GM15510 (cell line): ENCODE results near the gene FAM234A.

Source experiments
- POLR2A ChIP-seq: IDR thresholded peaks from 3 replicates; pipeline ENCODE4 v1.6.1; 2011; ENCODE audit warnings: borderline replicate concordance; ENCODE audit not compliant: insufficient read length; ENCODE audit errors: extremely low read depth

FAM234A gene

DNA sequence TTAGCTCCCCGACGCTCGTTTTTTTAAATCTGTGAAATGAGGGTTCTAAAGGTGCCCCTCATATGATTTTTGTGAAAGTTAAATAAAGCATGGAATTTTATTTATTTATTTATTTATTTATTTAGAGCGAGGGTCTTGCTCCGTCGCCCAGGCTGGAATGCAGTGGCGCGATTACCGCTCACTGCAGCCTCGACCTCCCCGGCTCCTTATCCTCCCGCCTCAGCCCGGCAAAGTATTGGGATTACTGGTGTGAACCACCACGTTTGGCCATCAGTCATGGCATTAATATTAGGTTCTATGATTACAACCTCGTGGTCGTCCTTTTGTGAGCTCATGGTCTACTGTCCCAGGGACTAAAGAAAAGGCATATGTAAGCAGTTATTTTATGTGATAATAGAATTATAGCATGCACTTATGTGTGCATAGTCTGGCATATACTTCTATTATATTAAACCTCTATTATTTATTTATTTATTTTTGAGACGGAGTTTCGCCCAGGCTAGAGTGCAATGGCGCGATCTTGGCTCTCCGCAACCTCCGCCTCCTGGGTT lies 4.8 kb upstream of the FAM234A start:
- no peak for TF ChIP-seq POLR2A

DNA sequence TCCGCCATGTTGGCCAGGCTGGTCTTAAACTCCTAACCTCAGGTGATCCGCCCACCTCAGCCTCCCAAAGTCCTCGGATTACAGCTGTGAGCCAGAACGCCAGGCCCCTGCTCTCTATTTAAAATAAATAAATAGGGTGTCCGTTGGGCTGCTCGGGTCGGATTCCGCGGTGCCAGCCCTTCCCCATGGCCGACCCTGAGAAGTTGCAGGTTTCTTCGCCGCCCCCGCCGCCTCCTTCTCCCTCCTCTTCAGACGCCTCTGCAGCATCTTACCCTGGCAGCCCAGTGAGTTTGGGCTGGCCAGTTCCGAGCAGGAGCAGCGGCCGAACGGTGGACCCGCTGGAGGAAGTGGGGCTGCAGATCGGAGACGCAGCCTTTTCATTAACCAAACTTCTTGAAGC lies 3.7 kb upstream of the FAM234A start:
- TF ChIP-seq POLR2A: no peak

DNA sequence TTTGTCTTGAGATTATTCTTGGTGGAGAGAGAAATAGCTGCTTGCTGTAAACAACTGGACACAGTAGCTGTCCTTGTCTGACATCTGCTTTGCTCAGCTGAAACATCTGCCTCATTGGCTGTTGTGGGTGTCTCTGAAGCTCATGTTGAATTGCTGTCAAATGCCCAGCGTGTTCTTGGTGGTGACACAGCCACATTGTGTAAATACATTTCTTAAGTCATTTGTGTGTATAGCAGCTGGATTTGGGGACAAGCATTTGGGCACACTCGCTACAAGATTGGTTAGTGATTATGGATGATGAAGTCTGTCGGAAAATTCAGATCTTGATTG lies 5.3 kb downstream of the FAM234A start:
- no peak for TF ChIP-seq POLR2A

DNA sequence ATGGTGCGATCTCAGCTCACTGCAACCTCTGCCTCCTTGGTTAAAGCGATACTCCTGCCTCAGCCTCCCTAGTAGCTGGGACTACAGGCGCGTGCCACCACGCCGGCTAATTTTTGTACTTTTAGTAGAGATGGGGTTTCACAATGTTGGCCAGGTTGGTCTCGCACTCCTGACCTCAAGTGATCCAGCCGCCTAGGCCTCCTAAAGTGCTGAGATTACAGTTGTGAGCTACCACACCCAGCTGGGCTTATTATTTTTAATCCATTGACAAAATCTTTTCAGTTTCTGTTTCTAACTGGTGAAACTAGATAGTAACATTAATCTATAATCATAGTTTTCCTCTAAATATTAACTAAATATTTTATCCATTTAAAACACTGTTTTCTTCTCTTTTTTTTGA lies 5.9 kb downstream of the FAM234A start:
- TF ChIP-seq POLR2A: no peak

DNA sequence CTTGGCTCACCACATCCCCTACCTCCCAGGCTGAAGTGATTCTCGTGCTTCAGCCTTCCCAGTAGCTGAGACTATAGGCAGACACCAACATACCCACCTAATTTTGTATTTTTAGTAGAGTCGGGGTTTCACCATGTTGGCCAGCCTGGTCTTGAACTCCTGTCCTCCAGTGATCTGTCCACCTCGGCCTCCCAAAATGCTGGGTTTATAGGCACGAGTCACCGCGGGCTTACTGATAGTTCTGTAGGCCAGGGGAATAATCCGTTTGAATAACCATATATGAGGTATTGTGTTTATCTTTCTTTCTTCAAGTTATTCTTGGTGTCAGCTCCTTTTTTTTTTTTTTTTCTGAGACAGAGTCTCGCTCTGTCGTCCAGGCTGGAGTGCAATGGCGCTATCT lies 7.7 kb downstream of the FAM234A start:
- no peak for TF ChIP-seq POLR2A

DNA sequence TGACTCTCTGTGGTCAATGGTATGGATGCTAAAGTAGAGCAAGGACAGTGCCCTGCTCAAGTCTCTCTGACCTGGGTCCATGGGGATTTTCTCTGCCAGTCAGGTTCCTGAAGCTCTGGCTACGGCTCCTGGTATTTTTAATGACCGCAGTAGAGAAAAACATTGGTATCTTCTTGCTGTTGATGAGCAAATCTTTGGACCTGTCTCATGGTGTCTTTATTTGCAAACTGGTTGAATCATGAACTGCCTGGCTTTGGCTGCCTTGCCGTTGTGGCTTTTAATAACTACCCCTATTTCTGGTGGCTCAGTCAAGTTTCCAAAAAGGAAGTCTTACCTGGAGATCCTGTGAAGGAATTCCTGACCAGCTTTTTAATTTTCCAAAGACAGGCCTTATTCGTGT lies 8.7 kb downstream of the FAM234A start:
- no peak for TF ChIP-seq POLR2A

DNA sequence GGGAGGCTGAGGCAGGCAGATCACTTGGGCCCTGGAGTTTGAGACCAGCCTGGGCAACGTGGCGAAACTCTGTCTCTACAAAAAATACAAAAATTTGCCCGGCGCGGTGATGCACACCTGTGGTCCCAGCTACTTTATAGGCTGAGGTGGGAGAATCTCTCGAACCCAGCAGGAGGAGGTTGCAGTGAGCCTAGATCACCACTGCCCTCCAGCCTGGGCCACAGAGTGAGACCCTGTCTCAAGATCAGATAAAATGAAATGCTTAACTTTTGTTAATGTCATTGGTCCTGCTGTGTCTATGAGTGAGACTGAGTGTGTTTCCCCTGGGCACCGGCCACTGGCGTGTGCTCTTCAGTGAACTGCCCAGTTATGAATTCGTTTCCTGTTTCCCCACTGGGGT lies 10.5 kb downstream of the FAM234A start:
- no peak for TF ChIP-seq POLR2A

DNA sequence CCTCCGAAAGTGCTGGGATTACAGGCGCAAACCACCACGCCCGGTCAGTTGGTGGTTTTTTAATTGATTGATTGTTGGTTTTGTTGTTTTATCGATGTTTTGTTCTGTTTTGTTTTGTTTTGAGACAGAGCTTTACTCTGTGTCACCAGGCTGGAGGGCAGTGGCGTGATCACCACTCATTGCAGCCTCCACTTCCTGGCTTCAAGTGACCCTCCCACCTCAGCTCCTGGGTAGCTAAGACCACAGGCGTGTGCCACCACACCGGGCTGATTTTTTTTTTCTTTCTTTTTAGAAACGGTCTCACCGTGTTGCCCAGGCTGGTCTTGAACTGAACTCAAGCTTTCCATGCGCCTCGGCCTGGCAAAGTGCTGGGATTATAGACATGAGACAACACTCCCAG lies 12.4 kb downstream of the FAM234A start:
- TF ChIP-seq POLR2A: no peak

DNA sequence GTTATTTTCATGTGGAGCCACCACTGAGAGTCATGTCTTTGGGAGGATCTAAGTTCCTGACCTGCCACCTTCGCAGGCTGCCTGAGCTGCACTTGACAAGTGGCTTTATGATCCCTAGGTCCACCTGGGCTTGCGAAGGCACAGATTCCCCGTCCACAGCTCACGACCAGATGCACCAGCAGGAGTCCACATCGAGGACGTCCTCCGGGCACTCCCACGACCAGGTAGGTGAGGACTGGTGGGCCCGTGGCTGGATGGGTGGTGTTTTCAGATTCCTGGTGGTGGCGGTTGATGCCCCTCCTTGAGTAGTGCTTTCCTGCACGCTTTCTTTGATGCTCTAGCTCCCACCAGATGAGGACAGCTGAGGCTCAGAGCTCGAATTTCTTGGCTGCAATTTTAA lies 14.8 kb downstream of the FAM234A start:
- TF ChIP-seq POLR2A: no peak

DNA sequence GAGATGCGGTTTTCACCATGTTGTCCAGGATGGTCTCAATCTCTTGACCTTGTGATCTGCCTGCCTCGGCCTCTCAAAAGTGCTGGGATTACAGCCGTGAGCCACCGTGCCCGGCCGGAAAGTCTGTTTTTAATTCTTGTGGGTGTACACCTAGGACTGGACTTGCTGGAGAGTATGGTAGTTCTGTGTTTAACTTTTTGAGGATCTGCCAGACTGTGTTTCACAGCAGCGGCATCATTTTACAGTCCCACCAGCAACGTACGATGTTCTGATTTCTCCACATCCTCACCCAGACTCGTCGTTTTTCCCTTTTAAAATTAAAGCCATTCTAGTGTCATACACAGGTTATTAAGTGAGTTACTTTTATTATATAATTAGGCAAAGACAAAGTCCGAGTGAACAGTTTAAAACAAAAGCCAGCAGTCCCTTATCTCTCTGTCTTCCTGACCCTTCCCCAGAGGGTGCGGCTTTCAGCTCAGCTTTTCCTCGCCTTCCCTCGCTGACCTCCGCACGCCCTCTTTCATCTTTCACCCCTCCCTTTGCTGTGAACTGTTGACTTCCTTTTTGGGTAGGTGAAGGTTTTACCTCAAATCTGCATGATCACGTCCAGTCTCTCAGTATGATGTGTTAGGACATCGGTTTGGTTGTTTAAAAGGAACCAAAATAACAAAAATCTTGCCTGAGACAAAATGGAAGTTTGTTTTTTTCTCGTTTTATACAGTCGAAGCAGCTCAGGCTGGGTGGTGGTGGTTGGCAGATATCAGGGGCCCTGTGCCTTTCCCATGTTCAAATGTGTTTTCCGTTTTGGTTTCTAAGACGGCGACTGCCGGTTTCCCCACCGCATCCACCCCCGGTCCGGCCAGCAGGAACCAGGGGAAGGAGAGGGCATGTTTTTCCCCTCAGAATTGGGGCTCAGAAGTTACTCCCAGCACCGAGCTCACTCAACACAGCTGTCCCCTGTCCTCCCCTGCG lies 18.0 kb downstream of the FAM234A start:
- no peak for TF ChIP-seq POLR2A

DNA sequence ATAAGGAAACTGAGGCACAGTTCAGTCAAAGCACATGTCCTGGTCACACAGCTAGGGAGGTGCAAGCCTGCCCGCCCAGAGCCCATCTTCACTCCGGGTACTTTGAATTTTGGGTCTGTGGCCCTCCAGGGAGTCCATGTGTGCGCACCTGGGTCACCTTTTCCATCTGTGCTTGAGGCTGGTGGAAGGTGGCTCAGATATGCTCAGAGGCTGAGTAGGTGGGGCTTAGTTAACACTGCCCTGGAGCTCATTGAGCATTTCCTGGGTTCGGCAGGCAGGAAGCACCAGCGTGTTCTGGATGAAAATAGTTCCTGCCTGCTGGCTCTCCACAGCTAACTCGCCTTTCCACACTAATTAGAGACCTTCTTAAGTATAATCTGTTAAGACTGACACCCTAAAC lies 19.2 kb downstream of the FAM234A start:
- no peak for TF ChIP-seq POLR2A

DNA sequence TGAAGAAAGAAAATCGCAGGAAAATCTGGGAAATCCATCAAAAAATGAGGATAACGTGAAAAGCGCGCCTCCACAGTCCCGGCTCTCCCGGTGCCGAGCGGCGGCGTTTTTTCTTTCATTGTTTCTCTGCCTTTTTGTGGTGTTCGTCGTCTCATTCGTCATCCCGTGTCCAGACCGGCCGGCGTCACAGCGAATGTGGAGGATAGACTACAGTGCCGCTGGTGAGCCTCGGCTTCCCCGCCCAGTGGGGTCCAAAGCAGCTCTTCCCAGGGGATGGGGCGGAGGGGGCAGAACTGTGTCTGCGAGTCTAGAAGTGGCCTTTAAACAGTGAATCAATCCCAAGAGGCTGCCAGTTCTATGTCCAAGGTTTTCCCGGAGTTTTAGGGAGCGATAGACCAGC lies 19.8 kb downstream of the FAM234A start:
- TF ChIP-seq POLR2A: no peak

DNA sequence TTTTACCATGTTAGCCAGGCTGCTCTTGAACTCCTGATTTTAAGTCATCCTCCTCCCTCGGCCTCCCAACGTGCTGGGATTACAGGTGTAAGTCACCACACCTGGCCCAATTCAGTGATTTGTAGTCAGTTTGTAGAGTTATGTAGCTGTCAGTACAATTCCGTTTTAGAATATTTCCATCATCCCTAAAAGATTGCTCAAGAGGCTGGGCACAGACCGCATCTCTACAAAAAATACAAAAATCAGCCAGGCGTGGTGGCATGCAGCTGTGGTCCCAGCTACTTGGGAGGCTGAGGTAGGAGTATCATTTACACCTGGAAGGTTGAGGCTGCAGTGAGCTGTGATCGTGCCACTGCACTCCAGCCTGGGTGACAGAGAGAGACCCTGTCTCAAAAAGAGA lies 20.6 kb downstream of the FAM234A start:
- no peak for TF ChIP-seq POLR2A

DNA sequence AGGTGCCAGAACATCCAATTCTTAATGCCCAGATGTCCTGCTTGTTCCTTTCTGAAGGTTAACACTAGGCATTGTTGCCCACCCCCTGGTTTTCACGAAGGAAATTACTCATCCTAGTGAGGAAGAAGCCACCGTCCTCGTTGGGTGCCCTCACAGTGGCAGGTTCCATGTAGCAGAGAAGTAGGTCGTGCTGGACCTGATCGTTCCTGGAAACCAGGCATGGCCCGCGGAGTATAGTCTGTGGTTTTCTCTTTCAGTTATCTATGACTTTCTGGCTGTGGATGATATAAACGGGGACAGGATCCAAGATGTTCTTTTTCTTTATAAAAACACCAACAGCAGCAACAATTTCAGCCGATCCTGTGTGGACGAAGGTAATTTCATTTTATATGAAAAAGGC lies 24.6 kb downstream of the FAM234A start:
- no peak for TF ChIP-seq POLR2A

DNA sequence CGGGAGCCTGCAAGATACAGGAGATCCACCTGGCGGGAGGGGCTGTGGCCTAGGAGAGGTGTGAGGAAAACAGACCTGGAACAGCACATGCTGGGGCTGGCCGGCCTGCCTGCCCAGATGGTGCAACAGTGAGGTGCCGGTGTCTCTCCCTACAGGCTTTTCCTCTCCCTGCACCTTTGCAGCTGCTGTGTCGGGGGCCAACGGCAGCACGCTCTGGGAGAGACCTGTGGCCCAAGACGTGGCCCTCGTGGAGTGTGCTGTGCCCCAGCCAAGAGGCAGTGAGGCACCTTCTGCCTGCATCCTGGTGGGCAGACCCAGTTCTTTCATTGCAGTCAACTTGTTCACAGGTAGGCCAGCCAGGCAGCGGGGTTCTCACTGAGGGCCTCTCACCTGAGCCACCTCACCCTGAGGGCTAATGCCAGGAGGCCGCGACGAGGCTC lies 25.2 kb downstream of the FAM234A start:
- no peak for TF ChIP-seq POLR2A

DNA sequence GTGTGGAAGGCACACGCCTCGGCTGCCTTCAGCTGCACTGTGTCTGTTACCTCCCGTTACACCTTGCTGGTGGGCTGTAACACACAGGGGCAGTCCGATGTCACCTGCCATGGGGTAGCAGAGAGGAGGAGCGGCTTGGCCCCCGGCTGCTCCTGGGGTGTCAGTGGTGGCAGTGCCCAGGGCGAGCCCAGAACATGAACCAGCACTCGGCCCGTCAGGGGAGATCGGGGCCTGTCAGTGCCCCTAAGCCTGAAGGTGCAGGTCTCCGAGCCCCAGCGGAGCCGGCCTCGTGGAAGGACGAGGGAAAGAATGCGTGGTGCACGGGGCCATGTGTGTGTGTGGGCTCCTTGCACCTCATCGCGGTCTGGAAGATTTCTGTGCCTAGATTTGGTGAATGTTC lies 25.7 kb downstream of the FAM234A start:
- TF ChIP-seq POLR2A: no peak

DNA sequence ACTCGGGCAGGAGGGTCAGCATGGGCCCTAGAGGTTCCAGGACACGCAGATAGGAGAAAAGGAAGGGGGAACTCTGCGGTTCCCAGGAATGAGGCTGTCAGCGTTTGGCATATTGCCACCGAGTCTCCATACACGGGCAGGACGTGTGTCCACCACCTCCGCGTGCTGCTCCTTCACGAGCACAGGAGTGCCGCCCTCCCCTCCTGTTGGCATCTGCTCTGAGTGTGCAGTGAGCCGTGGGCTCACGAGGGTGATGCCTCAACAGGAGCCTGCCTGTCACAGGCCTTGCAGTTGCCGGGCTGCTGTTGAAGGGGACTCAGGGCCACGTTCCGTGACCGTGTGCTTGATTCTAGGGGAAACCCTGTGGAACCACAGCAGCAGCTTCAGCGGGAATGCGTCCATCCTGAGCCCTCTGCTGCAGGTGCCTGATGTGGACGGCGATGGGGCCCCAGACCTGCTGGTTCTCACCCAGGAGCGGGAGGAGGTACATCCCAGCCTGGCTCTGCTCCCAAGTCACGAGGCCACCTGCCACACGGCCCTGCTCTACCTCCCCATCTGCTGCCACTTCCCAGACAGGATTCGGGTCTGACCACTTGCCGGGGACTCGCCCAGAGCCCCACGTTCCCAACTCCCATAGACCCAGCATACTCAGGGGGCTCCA lies 26.5 kb downstream of the FAM234A start:
- TF ChIP-seq POLR2A: no peak
